Panc1 (cell line): ENCODE measurements around the gene TRDN.

Experiments
- CTCF ChIP-seq: fragments of 450-650 bp; IDR thresholded peaks from 2 replicates; pipeline ENCODE4 v1.5.1; 2017; ENCODE audit warnings: mild to moderate bottlenecking
- POLR2AphosphoS5 ChIP-seq: IDR thresholded peaks from 2 replicates; pipeline ENCODE4 v1.6.1; 2012; ENCODE audit warnings: mild to moderate bottlenecking, low read depth, low read length, moderate library complexity
- REST ChIP-seq, 2 experiments: IDR thresholded peaks; 2 replicates each; pipeline ENCODE4 v1.6.1; 2011 to 2012; ENCODE audit warnings: low read depth in 2 of 2, control low read depth in 1 of 2, low read length in 1 of 2, mild to moderate bottlenecking in 1 of 2, moderate library complexity in 1 of 2; ENCODE audit not compliant: insufficient read depth in 1 of 2
- SIN3A ChIP-seq: IDR thresholded peaks from 2 replicates; pipeline ENCODE4 v1.6.1; 2012; ENCODE audit warnings: low read depth, mild to moderate bottlenecking, low read length, moderate library complexity, borderline replicate concordance; ENCODE audit not compliant: insufficient read depth
- TCF7L2 ChIP-seq: IDR thresholded peaks from 2 replicates; pipeline ENCODE4 v1.6.1; 2011; ENCODE audit warnings: mild to moderate bottlenecking, low read depth, low read length, inconsistent platforms

GRCh38 chr6:123580331-123580730 is 56.4 kb downstream of the TRDN start:
- no peak for TF ChIP-seq CTCF
- no peak for TF ChIP-seq REST (IDR thresholded peaks at IDR 0.05; ENCODE audit: insufficient read depth in 1 of 2, low read depth in 2 of 2, low read length in 1 of 2)
- TF ChIP-seq TCF7L2 = no peak
- no peak for TF ChIP-seq POLR2AphosphoS5
- no peak for TF ChIP-seq SIN3A
